Esophagus squamous epithelium (tissue), 4 donors: ENCODE measurements around the gene NOXA1.

Source experiments
- POLR2A ChIP-seq, 4 donors: fragments of 450-650 bp; IDR thresholded peaks; one replicate each; pipeline ENCODE4 v1.6.1; 2017; ENCODE audit warnings: antibody characterized with exemption in 4 of 4, mild to moderate bottlenecking in 4 of 4, moderate library complexity in 3 of 4
- TF ChIP-seq, protein P1 (sequence below), 6 experiments: fragments of 450-650 bp in 4 of 6; fragments of 200-600 bp in 2 of 6; sonication (generic) in 2 of 6; IDR thresholded peaks; one replicate each; pipeline ENCODE4 v1.5.1; 2016 to 2019; ENCODE audit warnings: antibody characterized with exemption in 6 of 6, mild to moderate bottlenecking in 4 of 6, moderate library complexity in 4 of 6

GRCh38 chr9:137376386-137376785, 46.8 kb upstream of the NOXA1 start:
- TF ChIP-seq, protein P1, sequence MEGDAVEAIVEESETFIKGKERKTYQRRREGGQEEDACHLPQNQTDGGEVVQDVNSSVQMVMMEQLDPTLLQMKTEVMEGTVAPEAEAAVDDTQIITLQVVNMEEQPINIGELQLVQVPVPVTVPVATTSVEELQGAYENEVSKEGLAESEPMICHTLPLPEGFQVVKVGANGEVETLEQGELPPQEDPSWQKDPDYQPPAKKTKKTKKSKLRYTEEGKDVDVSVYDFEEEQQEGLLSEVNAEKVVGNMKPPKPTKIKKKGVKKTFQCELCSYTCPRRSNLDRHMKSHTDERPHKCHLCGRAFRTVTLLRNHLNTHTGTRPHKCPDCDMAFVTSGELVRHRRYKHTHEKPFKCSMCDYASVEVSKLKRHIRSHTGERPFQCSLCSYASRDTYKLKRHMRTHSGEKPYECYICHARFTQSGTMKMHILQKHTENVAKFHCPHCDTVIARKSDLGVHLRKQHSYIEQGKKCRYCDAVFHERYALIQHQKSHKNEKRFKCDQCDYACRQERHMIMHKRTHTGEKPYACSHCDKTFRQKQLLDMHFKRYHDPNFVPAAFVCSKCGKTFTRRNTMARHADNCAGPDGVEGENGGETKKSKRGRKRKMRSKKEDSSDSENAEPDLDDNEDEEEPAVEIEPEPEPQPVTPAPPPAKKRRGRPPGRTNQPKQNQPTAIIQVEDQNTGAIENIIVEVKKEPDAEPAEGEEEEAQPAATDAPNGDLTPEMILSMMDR (IDR thresholded peaks at IDR 0.05) = no peak
- TF ChIP-seq POLR2A (IDR thresholded peaks at IDR 0.05) = no peak
